ENCODE measurements around the gene NUDC.

GRCh38 chr1:26996024-26996423 lies 74.5 kb downstream of the NUDC start:
- no peak for TF ChIP-seq POLR2A (IDR thresholded peaks at IDR 0.05)
- TF ChIP-seq, protein P1, sequence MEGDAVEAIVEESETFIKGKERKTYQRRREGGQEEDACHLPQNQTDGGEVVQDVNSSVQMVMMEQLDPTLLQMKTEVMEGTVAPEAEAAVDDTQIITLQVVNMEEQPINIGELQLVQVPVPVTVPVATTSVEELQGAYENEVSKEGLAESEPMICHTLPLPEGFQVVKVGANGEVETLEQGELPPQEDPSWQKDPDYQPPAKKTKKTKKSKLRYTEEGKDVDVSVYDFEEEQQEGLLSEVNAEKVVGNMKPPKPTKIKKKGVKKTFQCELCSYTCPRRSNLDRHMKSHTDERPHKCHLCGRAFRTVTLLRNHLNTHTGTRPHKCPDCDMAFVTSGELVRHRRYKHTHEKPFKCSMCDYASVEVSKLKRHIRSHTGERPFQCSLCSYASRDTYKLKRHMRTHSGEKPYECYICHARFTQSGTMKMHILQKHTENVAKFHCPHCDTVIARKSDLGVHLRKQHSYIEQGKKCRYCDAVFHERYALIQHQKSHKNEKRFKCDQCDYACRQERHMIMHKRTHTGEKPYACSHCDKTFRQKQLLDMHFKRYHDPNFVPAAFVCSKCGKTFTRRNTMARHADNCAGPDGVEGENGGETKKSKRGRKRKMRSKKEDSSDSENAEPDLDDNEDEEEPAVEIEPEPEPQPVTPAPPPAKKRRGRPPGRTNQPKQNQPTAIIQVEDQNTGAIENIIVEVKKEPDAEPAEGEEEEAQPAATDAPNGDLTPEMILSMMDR (IDR thresholded peaks at IDR 0.05): no peak

Measured in adrenal gland (tissue), 5 donors.